Panc1 (cell line): ENCODE results near the gene ZNF558. TPM values are rescaled to one million over a fixed set of nuclear protein-coding genes. Genes with fewer than 3 reads are reported as not detected.

Experiments
- ATAC-seq: fragments of 200-7000 bp; cut with Tn5 transposase; 2 replicates; pipeline ENCODE4 v1.9.1; 2020; ENCODE audit warnings: mild to moderate bottlenecking, moderate library complexity
- BruUV-seq: library from RNA; stranded (reverse); fragments of 400-500 nt; replicated peaks from 2 replicates; lab custom pipeline; 2021; lab: Mats Ljungman, UMichigan
- CTCF ChIA-PET: fragments of 300-600 bp; sonication (Branson Sonifier 250); formaldehyde crosslinking; loops from one replicate; lab custom pipeline; 2022; ENCODE audit warnings: antibody characterized with exemption; lab: Charles Lee
- POLR2A ChIA-PET: fragments of 300-600 bp; sonication (Branson Sonifier 250); formaldehyde crosslinking; loops from one replicate; lab custom pipeline; 2022; ENCODE audit warnings: antibody characterized with exemption; lab: Charles Lee
- DNase-seq: peaks from one replicate; pipeline ENCODE4 v3.0.0-alpha.2; 2010; ENCODE audit warnings: low read depth, low spot score
- H3K27ac ChIP-seq: 2 replicates; pipeline ENCODE4 v1.5.1; 2011; ENCODE audit warnings: mild to moderate bottlenecking, low read length, inconsistent platforms
- H3K27me3 ChIP-seq: fragments of 200-500 bp; sonication (Bioruptor generic); 2 replicates; pipeline ENCODE4 v1.6.0; 2014; ENCODE audit warnings: low read length, inconsistent platforms; ENCODE audit not compliant: control insufficient read depth, insufficient read depth
- H3K36me3 ChIP-seq: fragments of 200-500 bp; sonication (Bioruptor generic); 2 replicates; pipeline ENCODE4 v1.5.1; 2014; ENCODE audit warnings: inconsistent platforms, mild to moderate bottlenecking, low read length, moderate library complexity; ENCODE audit not compliant: control insufficient read depth, insufficient read depth
- H3K4me1 ChIP-seq: 2 replicates; pipeline ENCODE4 v1.5.1; 2011; ENCODE audit warnings: inconsistent platforms, mild to moderate bottlenecking, low read length, moderate library complexity; ENCODE audit not compliant: control insufficient read depth, insufficient read depth
- H3K4me3 ChIP-seq, 2 experiments: 2 replicates each; pipeline ENCODE4 v1.5.1; 2011 to 2012; ENCODE audit warnings: low read depth in 2 of 2, low read length in 2 of 2, mild to moderate bottlenecking in 2 of 2, inconsistent platforms in 1 of 2, moderate library complexity in 1 of 2
- H3K9me3 ChIP-seq: fragments of 200-500 bp; sonication (Bioruptor generic); 2 replicates; pipeline ENCODE4 v1.5.1; 2014; ENCODE audit warnings: low read depth, mild to moderate bottlenecking, inconsistent platforms, low read length, moderate library complexity; ENCODE audit not compliant: control insufficient read depth, insufficient read depth
- CTCF ChIP-seq: fragments of 450-650 bp; IDR thresholded peaks from 2 replicates; pipeline ENCODE4 v1.5.1; 2017; ENCODE audit warnings: mild to moderate bottlenecking
- POLR2AphosphoS5 ChIP-seq: IDR thresholded peaks from 2 replicates; pipeline ENCODE4 v1.6.1; 2012; ENCODE audit warnings: mild to moderate bottlenecking, low read depth, low read length, moderate library complexity
- REST ChIP-seq, 2 experiments: IDR thresholded peaks; 2 replicates each; pipeline ENCODE4 v1.6.1; 2011 to 2012; ENCODE audit warnings: low read depth in 2 of 2, control low read depth in 1 of 2, low read length in 1 of 2, mild to moderate bottlenecking in 1 of 2, moderate library complexity in 1 of 2; ENCODE audit not compliant: insufficient read depth in 1 of 2
- SIN3A ChIP-seq: IDR thresholded peaks from 2 replicates; pipeline ENCODE4 v1.6.1; 2012; ENCODE audit warnings: low read depth, mild to moderate bottlenecking, low read length, moderate library complexity, borderline replicate concordance; ENCODE audit not compliant: insufficient read depth
- TCF7L2 ChIP-seq: IDR thresholded peaks from 2 replicates; pipeline ENCODE4 v1.6.1; 2011; ENCODE audit warnings: mild to moderate bottlenecking, low read depth, low read length, inconsistent platforms
- in situ Hi-C: cut with HindIII; loops from 2 replicates; pipeline ENCODE4 v1.10.0; 2016; ENCODE audit warnings: low sequenced_read_pairs, low pct_unique_long_range_greater_than_20kb
- intact Hi-C: fragments of 100-400 bp; cut with micrococcal nuclease; formaldehyde crosslinking; loops from one replicate; pipeline ENCODE4 v1.10.0; 2022; ENCODE audit not compliant: unreplicated experiment
- total RNA-seq: library from RNA; stranded (reverse); gene quantifications from one replicate; pipeline ENCODE4 v1.2.1, GENCODE V29; 2021; ENCODE audit not compliant: unreplicated experiment

ZNF558 gene
- total RNA-seq, 1 experiment from 2014 or later: 43.3 TPM

- H3K27me3 ChIP-seq: no peaks in the 10 kb centered on the region
- BruUV-seq: no TSS peak
- H3K4me3 ChIP-seq: peak overlapping the region; percentile 71 to 73
- ChIA-PET POLR2A (no interaction called here), CTCF (no interaction called here)
- H3K4me1 ChIP-seq: no peaks in the 10 kb centered on the region; the same call in 1 of the 2 replicates
- no peak for DNase-seq
- H3K9me3 ChIP-seq: no peaks in the 10 kb centered on the region
- TF ChIP-seq TCF7L2 (no peak), POLR2AphosphoS5 (no peak), REST (IDR thresholded peaks at IDR 0.05; ENCODE audit: insufficient read depth in 1 of 2, low read depth in 2 of 2, low read length in 1 of 2) (no peak), CTCF (no peak), SIN3A (no peak)
- peak overlapping the region; percentile 78 for H3K27ac ChIP-seq
- intact Hi-C loops: no loop called here
- ATAC-seq: no peak
- no peaks in the 10 kb centered on the region; the same call in 1 of the 2 replicates for H3K36me3 ChIP-seq
- in situ Hi-C loops: no loop called here
Measured at GRCh38 chr19:8831373-8831772, 731 bp downstream of the ZNF558 start.

- DNase-seq: no peak
Measured at GRCh38 chr19:8827277-8827676, 4.8 kb downstream of the ZNF558 start.

More at GRCh38 chr19:8827277-8827676, 4.8 kb downstream of the ZNF558 start:
- no peaks in the 10 kb centered on the region; the same call in 1 of the 2 replicates for H3K4me1 ChIP-seq
- TF ChIP-seq CTCF (no peak), REST (IDR thresholded peaks at IDR 0.05; ENCODE audit: insufficient read depth in 1 of 2, low read depth in 2 of 2, low read length in 1 of 2) (no peak), SIN3A (no peak), TCF7L2 (no peak), POLR2AphosphoS5 (no peak)
- no peak for ATAC-seq
- H3K4me3 ChIP-seq: no peak overlapping the region
- no peaks in the 10 kb centered on the region for H3K27me3 ChIP-seq
- intact Hi-C loops (no loop called here), in situ Hi-C loops (no loop called here)
- no peaks in the 10 kb centered on the region; the same call in none of the 2 replicates for H3K36me3 ChIP-seq
- no peak overlapping the region for H3K27ac ChIP-seq
- no peaks in the 10 kb centered on the region for H3K9me3 ChIP-seq
- ChIA-PET POLR2A (no interaction called here), CTCF (no interaction called here)
- BruUV-seq: no TSS peak
